ENCODE results near the gene SHKBP1.
"Not testable (repeated sequence)": the region's sequence is repeated elsewhere in the genome, so short reads cannot be mapped to it uniquely, and the experiment has no call there.

Gene SHKBP1

DNA sequence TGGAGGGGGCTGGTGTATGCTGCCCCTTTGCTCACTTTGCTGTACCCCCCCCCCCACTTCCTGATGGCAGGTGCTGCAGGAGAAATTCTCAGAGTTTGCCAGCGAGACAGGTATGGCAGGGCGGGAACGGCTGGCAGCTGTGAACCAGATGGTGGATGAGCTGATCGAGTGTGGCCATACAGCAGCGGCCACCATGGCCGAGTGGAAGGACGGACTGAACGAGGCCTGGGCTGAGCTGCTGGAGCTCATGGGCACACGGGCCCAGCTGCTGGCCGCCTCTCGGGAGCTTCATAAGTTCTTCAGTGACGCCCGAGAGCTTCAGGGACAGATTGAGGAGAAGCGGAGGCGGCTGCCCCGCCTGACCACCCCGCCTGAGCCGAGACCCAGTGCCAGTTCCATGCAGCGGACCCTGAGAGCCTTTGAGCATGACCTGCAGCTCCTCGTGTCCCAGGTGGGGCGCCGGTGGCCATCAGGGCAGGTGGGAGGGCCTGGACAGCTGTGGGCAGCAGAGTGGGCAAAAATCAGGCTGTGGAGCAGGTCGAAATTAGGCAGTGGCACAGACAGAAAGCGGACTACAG, 19.6 kb upstream of the SHKBP1 start:
- in situ Hi-C loops (cut with HindIII; ENCODE audit: low sequenced_read_pairs): loop anchor here (10.0 kb wide), 2 partner anchors 58 to 112 kb away; partner anchors contain the start of gene SERTAD3
- no peak for TF ChIP-seq CTCF (IDR thresholded peaks at IDR 0.05; ENCODE audit: low read depth, low read length, missing control alignments)
- no peak overlapping the region for H3K4me3 ChIP-seq (ENCODE audit: low read depth, low read length)
- no peak for DNase-seq (ENCODE audit: low read depth)

- TF ChIP-seq CTCF (IDR thresholded peaks at IDR 0.05; ENCODE audit: low read depth, low read length, missing control alignments): no peak
- H3K4me3 ChIP-seq (ENCODE audit: low read depth, low read length): no peak overlapping the region
- in situ Hi-C loops (cut with HindIII; ENCODE audit: low sequenced_read_pairs): loop anchor here (10.0 kb wide), 2 partner anchors 55 to 115 kb away; partner anchors contain the start of gene SERTAD3
- no peak for DNase-seq (ENCODE audit: low read depth)
These were observed 17.3 kb upstream of the SHKBP1 start for GRCh38 chr19:40559394-40559793.

DNA sequence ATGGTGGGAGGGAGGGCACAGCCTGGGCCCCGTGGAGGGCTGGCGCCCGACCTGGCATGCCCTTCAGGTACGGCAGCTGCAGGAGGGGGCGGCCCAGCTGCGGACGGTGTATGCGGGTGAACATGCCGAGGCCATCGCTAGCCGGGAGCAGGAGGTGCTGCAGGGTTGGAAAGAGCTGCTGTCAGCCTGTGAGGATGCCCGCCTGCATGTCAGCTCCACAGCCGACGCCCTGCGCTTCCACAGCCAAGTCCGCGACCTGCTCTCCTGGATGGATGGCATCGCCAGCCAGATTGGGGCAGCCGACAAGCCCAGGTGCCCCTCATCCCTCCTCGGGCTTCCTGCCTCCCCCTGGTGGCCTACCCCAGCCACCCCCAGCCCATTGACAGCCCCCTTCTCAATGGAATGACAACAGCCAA, 16.6 kb upstream of the SHKBP1 start:
- DNase-seq (ENCODE audit: low read depth): no peak
- H3K4me3 ChIP-seq (ENCODE audit: low read depth, low read length): no peak overlapping the region
- in situ Hi-C loops (cut with HindIII; ENCODE audit: low sequenced_read_pairs): no loop called here
- no peak for TF ChIP-seq CTCF (IDR thresholded peaks at IDR 0.05; ENCODE audit: low read depth, low read length, missing control alignments)

GRCh38 chr19:40561947-40562346, 14.7 kb upstream of the SHKBP1 start:
- DNase-seq (ENCODE audit: low read depth): no peak
- no peak for TF ChIP-seq CTCF (IDR thresholded peaks at IDR 0.05; ENCODE audit: low read depth, low read length, missing control alignments)
- in situ Hi-C loops (cut with HindIII; ENCODE audit: low sequenced_read_pairs): no loop called here
- no peak overlapping the region for H3K4me3 ChIP-seq (ENCODE audit: low read depth, low read length)

- in situ Hi-C loops (cut with HindIII; ENCODE audit: low sequenced_read_pairs); H3K4me3 ChIP-seq (ENCODE audit: low read depth, low read length); DNase-seq (ENCODE audit: low read depth): not testable (repeated sequence)
These were observed 12.1 kb upstream of the SHKBP1 start for GRCh38 chr19:40564535-40564934.

DNA sequence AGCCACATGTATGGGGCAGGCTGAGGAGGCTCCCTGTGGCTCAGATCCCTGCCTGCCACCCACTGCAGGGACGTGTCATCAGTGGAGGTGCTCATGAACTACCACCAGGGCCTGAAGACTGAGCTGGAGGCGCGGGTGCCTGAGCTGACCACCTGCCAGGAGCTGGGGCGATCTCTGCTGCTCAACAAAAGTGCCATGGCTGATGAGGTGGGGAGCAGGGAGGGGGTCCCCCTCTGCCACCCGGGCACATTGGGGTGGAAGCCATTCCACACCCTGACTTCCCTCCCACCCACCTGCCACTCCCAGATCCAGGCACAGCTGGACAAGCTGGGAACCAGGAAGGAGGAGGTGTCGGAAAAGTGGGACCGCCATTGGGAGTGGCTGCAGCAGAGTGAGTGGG, 11.3 kb upstream of the SHKBP1 start:
- no peak overlapping the region for H3K4me3 ChIP-seq (ENCODE audit: low read depth, low read length)
- no peak for TF ChIP-seq CTCF (IDR thresholded peaks at IDR 0.05; ENCODE audit: low read depth, low read length, missing control alignments)
- no peak for DNase-seq (ENCODE audit: low read depth)
- in situ Hi-C loops (cut with HindIII; ENCODE audit: low sequenced_read_pairs): no loop called here

DNA sequence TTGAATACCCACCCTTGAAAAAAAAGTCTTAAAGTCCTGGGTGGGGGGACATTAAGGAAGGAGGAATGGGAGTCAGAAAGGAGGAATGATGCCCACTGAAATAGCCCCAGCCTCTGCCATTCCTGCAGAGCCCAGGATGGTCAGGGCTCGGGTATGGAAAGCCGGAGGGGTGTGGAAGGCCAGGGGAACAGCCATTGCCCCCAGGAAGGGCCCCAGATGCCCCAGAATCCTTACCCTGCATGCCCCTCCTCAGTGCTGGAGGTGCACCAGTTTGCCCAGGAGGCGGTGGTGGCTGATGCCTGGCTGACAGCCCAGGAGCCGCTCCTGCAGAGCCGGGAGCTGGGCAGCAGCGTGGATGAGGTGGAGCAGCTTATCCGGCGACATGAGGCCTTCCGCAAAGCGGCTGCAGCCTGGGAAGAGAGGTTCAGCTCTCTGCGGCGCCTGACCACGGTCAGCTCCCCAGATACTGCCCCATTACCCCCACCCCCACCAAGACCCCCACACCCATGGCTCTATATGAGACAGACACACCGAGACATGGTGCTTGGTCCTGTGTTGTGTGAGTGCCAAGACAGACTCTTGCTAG, 10.7 kb upstream of the SHKBP1 start:
- in situ Hi-C loops (cut with HindIII; ENCODE audit: low sequenced_read_pairs): no loop called here
- H3K4me3 ChIP-seq (ENCODE audit: low read depth, low read length): no peak overlapping the region
- no peak for TF ChIP-seq CTCF (IDR thresholded peaks at IDR 0.05; ENCODE audit: low read depth, low read length, missing control alignments)
- no peak for DNase-seq (ENCODE audit: low read depth)

All from astrocyte of the cerebellum (primary cell).